GM21529 (cell line): ENCODE measurements around the gene C12orf76.
"Not testable (repeated sequence)": the region's sequence is repeated elsewhere in the genome, so short reads cannot be mapped to it uniquely, and the experiment has no call there.

Experiments
- ATAC-seq: cut with Tn5 transposase; IDR thresholded peaks from one replicate; pipeline ENCODE4 v1.9.1; 2021; ENCODE audit not compliant: unreplicated experiment

C12orf76 gene, protein sequence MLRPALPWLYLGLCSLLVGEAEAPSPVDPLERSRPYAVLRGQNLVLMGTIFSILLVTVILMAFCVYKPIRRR

DNA sequence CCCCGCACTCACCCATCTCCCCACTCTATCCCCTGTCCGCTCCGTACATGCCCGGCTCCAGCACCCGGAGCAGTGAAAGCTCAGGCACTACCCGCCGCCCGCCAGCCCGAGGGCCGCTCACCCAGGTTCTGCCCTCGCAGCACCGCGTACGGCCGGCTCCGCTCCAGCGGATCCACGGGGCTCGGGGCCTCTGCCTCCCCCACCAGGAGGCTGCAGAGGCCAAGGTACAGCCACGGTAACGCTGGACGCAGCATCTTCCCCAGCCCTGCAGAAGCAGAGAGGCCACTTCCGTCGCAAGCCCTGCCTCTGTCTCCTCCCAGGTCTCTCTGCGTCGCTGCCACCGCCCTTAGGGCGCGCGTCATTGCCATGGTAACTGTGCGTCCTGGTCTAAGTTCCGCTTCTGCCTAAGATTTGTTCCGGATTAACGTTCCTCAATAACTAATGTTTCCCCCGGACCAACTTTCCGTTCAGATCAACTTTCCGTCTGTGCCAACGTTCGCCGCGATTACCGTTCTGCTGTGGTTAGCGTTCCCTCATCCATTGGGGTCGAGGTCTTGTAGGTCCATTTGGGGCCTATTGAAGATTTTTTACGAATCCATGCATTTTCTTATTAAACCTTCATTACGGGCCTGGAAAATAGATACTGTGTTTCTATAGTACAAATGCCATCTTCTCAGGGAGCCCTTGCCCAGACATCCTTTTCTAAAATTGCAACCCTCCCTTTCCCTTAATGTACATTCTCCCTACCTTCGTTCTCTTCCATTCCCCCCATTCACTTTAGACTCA is at the start of gene C12orf76:
C12orf76 (minus strand) TSS at position 281 of the 786 bp plus-strand sequence; CDS start at position 254, 27 bp downstream.
- ATAC-seq: peak; percentile 99

DNA sequence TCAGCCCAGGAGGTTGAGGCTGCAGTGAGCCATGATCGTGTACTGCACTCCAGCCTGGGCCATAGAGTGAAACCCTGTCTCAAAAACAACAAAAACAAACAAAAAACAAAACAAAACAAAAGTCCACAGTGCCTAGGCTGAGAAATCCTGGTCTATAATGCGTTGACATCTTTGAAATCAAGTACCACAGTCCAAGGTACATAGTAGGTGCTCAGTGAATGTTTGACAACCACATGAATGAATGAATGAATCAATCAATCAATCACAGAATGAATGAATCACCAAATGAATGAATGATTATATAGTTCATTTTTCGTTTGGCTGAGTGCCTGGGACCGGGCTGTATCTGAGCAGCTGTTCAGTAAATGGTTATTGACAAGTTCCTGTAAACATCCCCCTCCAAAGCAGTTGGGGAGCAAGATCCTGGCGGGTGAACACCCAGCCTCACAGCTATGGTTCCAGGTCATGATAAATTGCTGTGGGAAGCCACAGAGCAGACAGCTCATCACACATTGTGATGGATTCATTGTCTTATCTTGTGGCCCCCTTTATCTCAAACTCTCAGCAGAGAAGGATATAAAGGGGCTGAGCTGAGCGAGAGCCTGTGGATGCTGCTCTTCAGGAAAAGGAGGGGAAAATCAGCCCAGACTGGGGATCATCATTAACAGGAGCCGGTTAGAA is 45.4 kb upstream of the C12orf76 start:
- no peak for ATAC-seq

DNA sequence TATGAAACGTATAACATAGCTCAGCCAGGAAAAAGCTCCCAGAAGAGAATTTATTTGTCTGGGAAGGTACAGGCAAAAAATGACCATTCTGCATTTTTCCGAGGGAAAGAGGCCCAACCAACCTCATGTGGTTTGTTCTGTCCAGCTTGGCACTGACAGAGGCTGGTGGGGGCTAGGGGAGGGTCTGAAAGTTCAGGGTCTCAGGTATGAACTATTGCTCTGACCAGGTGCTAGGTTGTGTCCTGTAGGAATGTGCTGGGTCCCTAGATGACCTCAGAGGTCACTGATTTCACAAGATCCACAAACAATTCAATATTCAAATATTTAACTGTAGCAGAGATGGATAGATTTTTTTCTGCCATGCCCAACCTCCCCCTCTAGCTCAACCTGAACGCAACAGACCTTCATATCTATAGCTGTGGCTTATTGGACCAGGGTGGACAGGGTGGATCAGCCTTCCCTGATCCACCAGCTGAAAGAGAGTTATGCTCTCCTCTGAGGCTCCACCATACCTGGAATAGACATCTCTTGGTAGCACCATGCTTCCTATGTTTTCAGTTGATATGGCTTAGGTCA is 42.9 kb upstream of the C12orf76 start:
- ATAC-seq: no peak

DNA sequence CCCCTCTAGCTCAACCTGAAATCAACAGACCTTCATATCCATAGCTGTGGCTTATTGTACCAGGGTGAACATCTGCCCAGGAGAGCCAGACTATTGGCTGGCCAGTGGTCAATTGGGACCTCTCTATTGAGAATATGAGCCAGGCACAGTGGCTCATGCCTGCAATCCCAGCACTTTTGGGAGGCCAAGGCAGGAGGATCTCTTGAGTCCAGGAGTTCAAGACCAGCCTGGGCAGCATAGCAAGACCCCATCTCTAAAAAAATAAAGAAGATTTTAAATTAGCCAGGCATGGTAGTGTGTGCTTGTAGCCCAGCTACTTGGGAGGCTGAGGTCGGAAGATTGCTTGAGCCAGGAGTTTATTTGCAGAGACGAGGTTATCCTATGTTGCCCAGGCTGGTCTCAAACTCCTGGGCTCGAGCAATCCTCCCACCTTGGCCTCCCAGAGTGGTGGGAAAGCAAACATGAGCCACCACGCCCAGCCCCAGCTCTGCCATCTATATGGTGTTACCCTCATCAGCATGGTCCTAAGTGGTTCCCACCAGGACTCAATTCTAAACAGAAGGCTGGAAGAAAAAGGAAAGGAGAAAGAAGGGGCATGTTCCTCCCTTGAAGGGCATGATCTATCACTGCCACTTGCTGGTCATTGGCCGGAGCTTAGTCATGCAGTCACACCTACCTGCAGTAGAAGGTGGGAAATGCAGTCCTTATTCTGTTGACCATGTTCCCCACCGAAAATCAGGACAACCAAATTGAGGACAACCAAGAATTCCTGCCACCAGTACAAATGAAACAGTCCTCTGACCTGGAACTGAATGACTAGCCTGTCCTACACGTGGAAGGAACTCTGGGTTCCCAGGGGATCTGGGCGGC is 42.2 kb upstream of the C12orf76 start:
- ATAC-seq: no peak

DNA sequence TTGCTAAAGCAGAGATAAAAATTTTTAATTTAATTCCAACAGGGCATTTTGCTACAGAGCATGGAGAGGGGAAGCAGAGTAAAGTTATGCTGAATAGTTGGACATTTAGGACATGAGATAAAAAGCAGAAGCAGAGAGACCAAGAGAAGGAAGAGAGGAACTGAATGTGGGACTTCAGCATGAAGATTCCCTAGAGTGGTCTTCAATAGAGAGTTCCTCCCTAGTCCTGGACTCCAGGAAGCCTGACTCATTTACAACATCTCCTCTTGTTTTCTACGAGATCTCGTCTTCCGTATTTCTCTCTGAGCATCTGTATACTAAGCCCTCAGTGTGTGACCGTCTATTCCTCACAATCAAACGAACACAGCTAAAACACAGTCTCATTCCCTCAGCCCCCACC is 40.6 kb upstream of the C12orf76 start:
- no peak for ATAC-seq

DNA sequence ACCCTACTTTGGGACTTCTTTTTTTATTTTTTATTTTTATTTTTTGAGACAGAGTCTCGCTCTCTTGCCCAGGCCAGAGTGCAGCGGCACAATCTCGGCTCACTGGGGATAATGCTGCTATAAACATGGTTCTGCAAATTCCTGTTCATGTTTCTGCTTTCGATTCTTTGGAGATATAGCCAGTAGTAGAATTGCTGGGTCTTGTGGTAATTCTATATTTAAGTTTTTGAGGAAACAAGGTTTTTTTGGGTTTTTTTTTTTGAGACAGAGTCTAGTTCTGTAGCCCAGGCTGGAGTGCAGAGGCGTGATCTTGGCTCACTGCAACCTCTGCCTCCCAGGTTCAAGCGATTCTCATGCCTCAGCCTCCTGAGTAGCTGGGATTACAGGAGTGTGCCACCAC is 39.9 kb upstream of the C12orf76 start:
- not testable (repeated sequence) for ATAC-seq

DNA sequence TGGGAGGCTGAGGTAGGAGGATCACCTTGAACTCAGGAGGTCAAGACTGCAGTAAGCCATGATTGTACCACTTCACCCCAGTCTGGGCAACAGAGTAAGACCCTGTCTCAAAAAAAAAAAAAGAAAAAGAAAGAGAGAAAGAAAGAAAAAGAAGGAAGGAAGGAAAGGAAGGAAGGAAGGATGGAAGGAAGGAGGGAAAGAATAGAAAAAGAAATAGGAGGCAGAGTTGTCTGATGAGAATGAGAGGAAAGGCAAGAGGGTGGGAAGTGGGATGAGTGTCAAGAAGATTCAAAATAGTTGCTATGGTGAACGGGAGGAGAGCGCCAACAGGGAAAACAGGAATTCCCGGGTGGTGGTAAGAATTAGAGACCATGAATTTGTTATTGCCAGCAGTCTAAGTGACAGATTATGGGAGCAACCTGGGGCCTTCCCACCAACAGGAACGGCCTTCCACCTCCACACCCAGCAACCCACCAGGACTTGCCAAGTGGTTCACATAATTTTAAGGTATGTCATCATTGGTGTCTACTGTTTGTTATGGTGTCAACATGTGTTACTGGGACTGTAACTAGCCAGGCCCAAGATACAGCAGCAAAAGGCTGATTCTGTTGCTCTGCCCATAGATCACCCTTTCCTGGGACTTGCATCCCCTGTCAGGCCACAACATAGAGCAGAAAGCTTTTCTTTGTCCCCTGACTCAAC is 36.1 kb upstream of the C12orf76 start:
- ATAC-seq: no peak

DNA sequence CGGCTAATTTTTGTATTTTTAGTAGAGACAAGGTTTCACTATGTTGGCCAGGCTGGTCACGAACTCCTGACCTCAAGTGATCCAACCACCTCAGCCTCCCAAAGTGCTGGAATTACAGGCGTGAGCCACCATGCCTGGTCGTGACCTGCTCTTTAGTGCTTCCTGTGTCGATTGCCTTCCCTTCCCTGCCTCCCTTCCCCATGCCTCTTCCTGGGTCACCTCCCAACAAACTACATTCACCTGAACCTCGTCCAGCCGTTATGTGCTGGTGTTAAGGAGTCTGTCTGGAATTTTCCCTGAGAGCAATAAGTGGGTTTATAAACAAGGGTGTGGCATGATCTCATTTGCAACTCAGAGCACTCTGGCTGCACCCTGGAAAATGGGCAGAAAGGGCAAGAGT is 32.1 kb upstream of the C12orf76 start:
- no peak for ATAC-seq

DNA sequence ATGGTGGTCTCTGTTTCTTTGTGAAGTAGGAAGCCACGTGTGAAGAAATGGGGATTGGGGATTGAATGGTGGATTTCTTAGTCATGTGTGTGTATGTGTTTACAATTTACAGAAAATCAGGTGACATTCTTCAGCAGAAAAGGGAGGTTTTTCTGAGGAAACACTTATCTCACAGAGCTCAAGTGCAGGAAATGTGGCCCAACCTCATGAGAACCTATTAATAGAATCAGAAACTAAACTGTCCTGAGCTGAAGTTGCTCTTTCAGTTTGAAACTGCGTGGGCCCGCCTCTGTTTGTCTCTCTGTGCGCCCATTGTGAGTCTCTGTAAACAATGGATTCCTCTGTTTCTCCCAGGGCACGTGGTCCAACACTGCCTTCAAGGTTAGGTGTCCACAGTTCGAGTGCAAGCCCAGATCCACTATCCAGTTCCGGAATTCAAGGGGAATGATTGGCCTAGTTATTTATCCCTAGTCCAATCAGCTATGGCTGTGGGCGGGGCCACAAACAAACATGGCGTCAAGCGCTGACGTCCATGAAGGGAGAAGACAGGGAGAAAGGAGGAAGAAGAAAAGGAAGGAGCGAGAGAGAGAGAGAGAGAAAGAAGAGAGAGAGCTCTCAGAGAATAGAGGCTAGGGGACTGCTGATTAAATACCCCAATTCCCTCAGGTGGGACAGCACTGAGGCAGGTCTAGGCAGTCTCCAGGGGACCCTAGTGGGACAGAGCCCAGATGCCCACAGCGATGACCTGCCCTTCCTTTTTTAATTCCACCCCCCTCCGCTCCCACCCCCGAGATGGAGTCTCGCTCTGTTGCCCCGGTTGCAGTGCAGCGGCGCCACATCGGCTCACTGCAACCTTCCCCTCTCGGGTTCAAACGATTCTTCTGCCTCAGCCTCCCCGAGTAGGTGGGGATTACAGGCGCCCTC is 31.4 kb upstream of the C12orf76 start:
- ATAC-seq: peak; percentile 85

DNA sequence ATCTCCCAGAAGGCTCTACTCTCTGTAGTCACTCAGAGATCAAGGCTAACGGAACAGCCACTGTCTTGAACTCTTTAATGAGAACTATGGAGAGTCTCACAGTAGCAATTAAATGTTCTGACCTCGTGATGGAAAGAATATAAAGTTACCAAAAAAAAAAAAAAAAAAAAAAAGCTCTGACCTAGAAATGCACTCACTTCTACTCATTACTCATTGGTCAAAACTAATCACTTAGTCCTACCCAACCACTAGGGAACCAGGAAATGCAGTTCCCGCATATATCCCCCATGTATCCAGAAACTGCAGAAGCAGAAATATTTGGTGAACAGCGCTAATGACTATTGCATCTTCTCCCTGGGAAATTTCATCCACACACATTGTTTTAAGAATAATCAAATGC is 29.5 kb upstream of the C12orf76 start:
- no peak for ATAC-seq

DNA sequence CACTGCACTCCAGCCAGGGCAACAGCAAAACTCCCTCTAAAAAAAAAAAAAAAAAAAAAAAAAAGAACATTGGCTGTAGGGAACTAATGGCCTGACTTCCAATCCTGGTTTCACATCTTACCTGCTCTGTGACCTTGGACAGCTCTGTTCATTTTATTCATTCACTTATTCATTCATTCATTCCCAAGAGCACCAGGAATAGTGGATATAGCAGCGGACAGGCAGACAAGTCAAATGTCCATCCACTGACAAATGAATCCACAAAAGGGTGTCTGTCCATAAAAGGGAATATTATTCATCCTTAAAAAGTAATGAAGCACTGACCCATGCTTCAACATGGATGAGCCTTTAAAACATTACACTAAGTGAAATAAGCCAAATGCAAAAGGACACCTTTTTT is 27.6 kb upstream of the C12orf76 start:
- no peak for ATAC-seq

DNA sequence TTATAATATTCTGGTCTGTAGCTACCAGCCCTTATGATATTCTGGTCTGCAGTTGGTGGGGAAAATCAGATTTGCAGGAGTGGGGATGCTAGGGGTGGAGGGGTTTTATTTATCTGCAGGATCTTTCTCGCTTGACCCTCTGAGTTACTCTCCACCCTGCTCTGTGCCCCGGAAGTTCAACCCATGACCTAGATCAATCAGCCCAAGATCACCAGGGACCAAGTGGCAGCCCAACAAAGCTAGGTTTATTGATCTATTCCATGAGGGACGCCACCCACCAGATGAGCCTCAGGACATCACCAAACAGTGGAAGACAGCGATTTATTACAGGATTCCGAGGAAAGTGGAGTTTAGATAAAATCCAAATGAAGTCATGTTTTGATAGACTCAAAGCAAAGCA is 25.8 kb upstream of the C12orf76 start:
- ATAC-seq: no peak

DNA sequence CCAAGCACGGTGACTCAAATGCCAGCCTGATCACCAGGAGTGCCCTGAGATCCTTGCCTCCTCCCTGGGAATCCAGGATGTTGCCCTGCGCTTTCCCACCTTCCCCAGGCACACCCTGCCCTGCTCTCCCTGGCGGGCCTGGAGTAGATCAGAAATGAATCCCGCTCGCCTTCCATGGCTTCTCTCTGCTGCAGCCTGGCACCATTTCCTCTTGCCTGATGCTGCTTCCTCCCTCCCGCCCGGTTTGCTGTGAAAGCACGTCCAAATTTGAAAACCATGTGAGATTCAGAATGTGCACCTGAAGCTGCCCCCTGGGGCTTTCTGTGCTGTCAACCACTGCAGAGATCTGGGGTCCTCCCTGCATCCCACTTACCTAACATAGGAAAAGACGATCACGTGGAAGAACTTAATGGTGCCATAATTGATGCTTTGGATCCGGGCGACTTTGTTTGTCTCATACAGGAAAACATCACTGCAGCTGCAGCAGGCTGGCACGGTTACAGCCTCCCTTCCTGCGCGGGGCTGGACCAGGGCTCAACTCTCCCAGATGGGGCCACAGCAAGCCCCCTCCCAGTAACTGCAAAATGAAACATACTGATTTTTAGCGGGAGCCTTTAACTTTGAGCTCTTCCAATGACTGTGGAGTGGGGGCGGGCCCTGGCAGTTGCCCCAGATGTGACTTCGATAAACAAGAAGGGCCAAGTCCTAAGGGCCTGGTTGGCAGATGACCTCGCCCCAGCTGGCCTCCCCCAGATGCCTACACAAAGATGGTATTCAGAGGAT is 24.9 kb upstream of the C12orf76 start:
- no peak for ATAC-seq

DNA sequence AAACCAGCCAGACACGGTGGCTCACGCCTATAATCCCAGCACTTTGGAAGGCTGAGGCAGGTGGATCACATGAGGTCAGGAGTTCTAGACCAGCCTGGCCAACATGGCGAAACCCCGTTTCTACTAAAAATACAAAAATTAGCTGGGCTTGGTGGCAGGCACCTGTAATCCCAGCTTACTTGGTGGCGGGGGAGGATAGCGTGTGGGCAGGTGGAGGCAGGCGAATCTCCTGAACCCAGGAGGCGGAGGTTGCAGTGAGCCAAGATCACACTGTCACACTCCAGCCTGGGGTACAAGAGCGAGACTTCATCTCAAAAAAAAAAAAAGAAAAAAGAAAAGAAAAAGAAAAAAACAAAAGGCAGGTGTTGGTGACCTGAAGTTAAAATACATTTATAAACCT is 24.3 kb upstream of the C12orf76 start:
- ATAC-seq: not testable (repeated sequence)

DNA sequence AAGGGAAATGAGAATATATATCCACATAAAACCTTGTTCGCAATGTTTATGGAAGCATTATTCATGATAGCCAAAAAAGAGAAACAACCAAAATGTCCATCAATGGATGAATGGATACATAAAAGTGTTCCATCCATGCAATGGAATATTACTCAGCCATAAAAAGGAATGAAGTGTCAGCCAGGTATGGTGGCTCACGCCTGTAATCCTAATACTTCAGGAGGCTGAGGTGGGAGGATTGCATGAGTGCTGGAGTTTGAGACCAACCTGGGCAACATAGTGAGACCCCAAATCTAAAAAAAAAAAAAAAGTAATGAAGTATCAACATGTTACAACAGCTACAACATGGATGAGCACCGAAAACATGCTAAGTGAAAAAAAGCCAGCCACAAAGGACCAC is 23.6 kb upstream of the C12orf76 start:
- no peak for ATAC-seq

DNA sequence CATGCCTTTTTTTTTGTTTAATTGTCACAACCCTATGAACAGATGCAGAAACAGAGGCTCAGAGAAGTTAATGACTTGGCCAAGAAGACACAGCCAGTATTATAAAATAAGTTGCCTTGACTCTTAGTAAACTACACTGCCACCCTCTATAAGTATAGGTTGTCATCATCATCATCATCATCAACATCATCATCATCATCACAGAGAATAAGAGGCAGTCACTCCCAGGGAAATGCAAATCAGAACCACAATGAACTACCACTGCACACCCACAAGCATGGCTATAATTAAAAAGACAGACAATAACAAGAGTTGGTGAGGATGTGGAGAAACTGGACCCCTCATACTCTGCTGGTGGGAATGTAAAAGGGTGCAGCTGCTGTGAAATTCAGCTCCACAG is 23.2 kb upstream of the C12orf76 start:
- no peak for ATAC-seq

DNA sequence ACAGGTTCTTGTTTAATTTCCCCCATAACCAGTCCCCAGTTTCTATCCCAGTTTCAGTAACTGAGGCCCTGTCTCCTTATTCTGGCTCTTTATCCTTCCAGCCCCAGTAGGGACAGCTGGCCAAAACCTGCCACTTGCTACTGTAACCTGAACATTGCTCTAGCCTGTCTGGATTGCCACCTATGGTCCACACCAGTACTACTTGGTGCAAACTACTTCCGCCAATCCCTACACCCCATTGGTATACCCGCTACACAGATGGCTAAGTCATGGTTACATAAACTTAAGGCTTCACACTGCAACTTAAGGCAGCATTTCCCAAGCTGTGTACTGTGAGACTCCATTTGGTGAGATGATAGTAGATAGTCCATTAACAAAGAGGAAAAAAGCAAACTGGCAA is 20.3 kb upstream of the C12orf76 start:
- ATAC-seq: no peak

DNA sequence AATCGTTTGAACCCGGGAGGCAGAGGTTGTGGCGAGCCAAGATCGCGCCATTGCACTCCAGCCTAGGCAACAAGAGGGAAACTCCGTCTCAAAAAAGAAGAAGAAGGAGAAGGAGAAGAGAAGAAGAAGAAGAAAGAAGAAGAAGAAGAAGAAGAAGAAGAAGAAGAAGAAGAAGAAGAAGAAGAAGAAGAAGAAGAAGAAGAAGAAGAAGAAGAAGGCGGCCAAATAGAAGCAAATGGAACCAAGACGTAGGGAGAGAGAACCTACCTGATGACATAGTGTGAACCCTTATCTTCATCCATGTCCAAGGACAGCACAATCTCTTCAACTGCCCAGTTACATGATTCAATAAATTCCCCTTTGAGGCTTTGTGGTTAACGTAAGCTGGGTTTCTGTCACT is 19.8 kb upstream of the C12orf76 start:
- not testable (repeated sequence) for ATAC-seq

DNA sequence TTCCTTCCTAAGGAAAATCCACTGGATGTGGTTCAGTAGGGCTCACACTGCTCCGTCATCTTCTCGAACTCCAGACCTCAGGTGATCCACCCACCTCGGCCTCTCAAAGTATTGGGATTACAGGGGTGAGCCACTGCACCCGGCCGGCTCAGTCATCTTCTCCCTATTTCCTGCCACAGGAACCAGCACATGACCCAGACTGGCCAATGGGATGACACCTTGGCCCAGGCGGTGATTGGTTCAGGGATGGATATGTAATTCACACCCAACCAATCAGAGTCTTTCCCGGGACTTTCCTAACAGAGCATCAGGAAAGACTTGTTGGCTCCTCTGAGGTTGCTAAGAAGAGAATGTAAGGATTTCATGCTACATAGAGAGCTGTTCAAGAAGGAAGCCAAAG is 19.2 kb upstream of the C12orf76 start:
- no peak for ATAC-seq
